GM23248 (cell line): ENCODE data around the gene SGK1.
"Not testable (repeated sequence)": the region's sequence is repeated elsewhere in the genome, so short reads cannot be mapped to it uniquely, and the experiment has no call there.

Experiments
- EZH2 ChIP-seq: fragments of 200-600 bp; sonication (generic); IDR thresholded peaks from 2 replicates; pipeline ENCODE4 v1.6.1; 2018; ENCODE audit warnings: antibody characterized with exemption, mild to moderate bottlenecking; ENCODE audit not compliant: insufficient read depth, poor library complexity, severe bottlenecking
- EZH2phosphoT487 ChIP-seq: fragments of 200-600 bp; sonication (generic); IDR thresholded peaks from 2 replicates; pipeline ENCODE4 v1.6.1; 2018; ENCODE audit warnings: antibody characterized with exemption, moderate library complexity, mild to moderate bottlenecking, low read depth; ENCODE audit not compliant: insufficient read depth

DNA sequence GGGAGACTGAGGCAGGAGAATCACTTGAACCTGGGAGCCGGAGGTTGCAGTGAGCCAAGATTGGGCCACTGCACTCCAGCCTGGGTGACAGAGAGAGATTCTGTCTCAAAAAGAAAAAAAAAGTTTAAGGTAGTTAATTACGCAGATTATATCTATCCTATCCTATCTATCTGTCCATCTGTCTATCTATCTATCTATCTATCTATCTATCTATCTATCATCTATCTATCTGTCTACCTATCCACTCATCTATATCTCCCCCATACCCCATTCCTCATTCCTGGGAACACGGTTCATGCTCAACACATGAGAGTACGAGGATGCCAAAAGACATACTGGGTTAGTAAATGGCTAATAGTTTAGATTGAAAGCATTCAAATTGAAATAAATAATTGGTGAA lies 8.3 kb upstream of the SGK1 start:
- not testable (repeated sequence) for TF ChIP-seq EZH2, EZH2phosphoT487
